K562 (cell line): ENCODE measurements around the gene AFF1. TPM values are rescaled to one million over a fixed set of nuclear protein-coding genes. Genes with fewer than 3 reads are reported as not detected.

Source experiments
- ATAC-seq: fragments of 200-7000 bp; cut with Tn5 transposase; 3 replicates; pipeline ENCODE4 v1.9.1; 2020; ENCODE audit warnings: moderate library complexity
- BruUV-seq: library from RNA; stranded (reverse); fragments of 400-500 nt; replicated peaks from 2 replicates; lab custom pipeline; 2021; lab: Mats Ljungman, UMichigan
- CTCF ChIA-PET: fragments of 300-600 bp; formaldehyde crosslinking; extraction: SDS; loops from one replicate; lab custom pipeline; 2021; ENCODE audit warnings: low intra/inter-chr PET ratio; lab: Yijun Ruan, JAX
- POLR2A ChIA-PET: fragments of 300-600, 350-650 bp; sonication (Branson Sonifier 250); formaldehyde crosslinking; extraction: SDS; loops from one replicate; lab custom pipeline; 2021; ENCODE audit warnings: antibody characterized with exemption, inconsistent platforms; lab: Yijun Ruan, JAX
- DNase-seq, 4 experiments: peaks; one replicate each; pipeline versions ENCODE4 v3.0.0 to v3.0.0-alpha.2; 2011 to 2018; ENCODE audit warnings: low spot score in 3 of 4, mixed read lengths in 3 of 4; ENCODE audit errors: extremely low read depth in 1 of 4
- FAIRE-seq: peaks from 2 replicates; lab custom pipeline; 2011; peaks lifted over from hg19 to GRCh38; lab: Jason Lieb, UNC
- H2AFZ ChIP-seq: 2 replicates; pipeline ENCODE4 v1.6.0; 2011; ENCODE audit warnings: low read depth, low read length, control low read depth, inconsistent platforms
- H3K27ac ChIP-seq: fragments of 200-600 bp; 3 replicates; pipeline ENCODE4 v1.8.0; 2011; ENCODE audit warnings: low read depth, mild to moderate bottlenecking, control low read depth, inconsistent platforms, low read length, moderate library complexity, mixed read lengths; ENCODE audit errors: extremely low read depth
- H3K27me3 ChIP-seq, 2 experiments: fragments of 300-600 bp in 1 of 2; 2 replicates in 1 of 2; 3 replicates in 1 of 2; pipeline versions ENCODE4 v1.6.0 to v1.8.0; 2011; ENCODE audit warnings: inconsistent platforms in 2 of 2, low read length in 2 of 2, mild to moderate bottlenecking in 1 of 2, mixed read lengths in 1 of 2, moderate library complexity in 1 of 2; ENCODE audit not compliant: control insufficient read depth in 2 of 2, insufficient read depth in 2 of 2
- H3K36me3 ChIP-seq: fragments of 300-600 bp; 3 replicates; pipeline ENCODE4 v1.8.0; 2011; ENCODE audit warnings: mild to moderate bottlenecking, low read length, inconsistent platforms; ENCODE audit not compliant: control insufficient read depth, insufficient read depth
- H3K4me1 ChIP-seq, 2 experiments: fragments of 200-600 bp in 1 of 2; replicated peaks in 1 of 2; 2 replicates in 1 of 2; 3 replicates in 1 of 2; pipeline versions ENCODE4 v1.5.1 to v1.8.0; 2011; ENCODE audit warnings: inconsistent platforms in 2 of 2, low read length in 2 of 2, mild to moderate bottlenecking in 1 of 2, mixed read lengths in 1 of 2, moderate library complexity in 1 of 2; ENCODE audit not compliant: control insufficient read depth in 2 of 2, insufficient read depth in 2 of 2
- H3K4me2 ChIP-seq: 2 replicates; pipeline ENCODE4 v1.6.1; 2011; ENCODE audit warnings: low read length, control low read depth, inconsistent platforms, mixed read lengths; ENCODE audit not compliant: insufficient read depth
- H3K4me3 ChIP-seq: fragments of 200-600 bp; sonication (generic), shearing (Covaris generic); 2 replicates; pipeline ENCODE4 v1.5.1; 2016; ENCODE audit warnings: control low read depth, inconsistent platforms
- H3K79me2 ChIP-seq: fragments of 200-600 bp; 3 replicates; pipeline ENCODE4 v1.8.0; 2011; ENCODE audit warnings: low read length, inconsistent platforms; ENCODE audit not compliant: control insufficient read depth, insufficient read depth
- H3K9ac ChIP-seq, 2 experiments: 2 replicates each; pipeline versions ENCODE4 v1.6.0 to v1.6.1; 2011; ENCODE audit warnings: low read depth in 2 of 2, low read length in 2 of 2, control low read depth in 1 of 2, inconsistent platforms in 1 of 2, mild to moderate bottlenecking in 1 of 2, mixed read lengths in 1 of 2; ENCODE audit not compliant: insufficient read depth in 1 of 2
- H3K9me1 ChIP-seq: one replicate; pipeline ENCODE4 v1.6.0; 2011; ENCODE audit warnings: inconsistent platforms, mild to moderate bottlenecking, low read length, moderate library complexity; ENCODE audit not compliant: control insufficient read depth, insufficient read depth
- H3K9me3 ChIP-seq: replicated peaks from 2 replicates; pipeline ENCODE4 v1.5.1; 2011; ENCODE audit warnings: low read depth, low read length, inconsistent platforms; ENCODE audit not compliant: control insufficient read depth, insufficient read depth
- H4K20me1 ChIP-seq: replicated peaks from 2 replicates; pipeline ENCODE4 v1.6.1; 2011; ENCODE audit warnings: low read length, inconsistent platforms, mixed read lengths; ENCODE audit not compliant: control insufficient read depth, insufficient read depth
- BMI1 ChIP-seq: fragments of 150-350 bp; IDR thresholded peaks from 2 replicates; pipeline ENCODE4 v1.6.1; 2014; ENCODE audit warnings: low read length
- CBFB ChIP-seq: sonication (generic); formaldehyde crosslinking; IDR thresholded peaks from 2 replicates; pipeline ENCODE4 v1.4.0; 2020; ENCODE audit warnings: mild to moderate bottlenecking, missing genetic modification reagents
- CCNT2 ChIP-seq: IDR thresholded peaks from 2 replicates; pipeline ENCODE4 v1.6.1; 2011; ENCODE audit warnings: borderline replicate concordance, low read depth, mild to moderate bottlenecking, moderate library complexity, mixed read lengths, low read length; ENCODE audit not compliant: insufficient read length; ENCODE audit errors: extremely low read depth
- HDAC2 ChIP-seq: fragments of 450-650 bp; IDR thresholded peaks from 2 replicates; pipeline ENCODE4 v1.6.1; 2016; ENCODE audit warnings: mild to moderate bottlenecking
- JUN ChIP-seq, 2 experiments: sonication (generic) in 1 of 2; formaldehyde crosslinking in 1 of 2; IDR thresholded peaks; 2 replicates each; pipeline versions ENCODE4 v1.6.1 to v1.8.0; 2012 to 2022; ENCODE audit warnings: borderline replicate concordance in 2 of 2, mild to moderate bottlenecking in 2 of 2, improper control_type of control experiment in 1 of 2, low read depth in 1 of 2, low read length in 1 of 2, missing genetic modification reagents in 1 of 2
- NCOA4 ChIP-seq: fragments of 450-650 bp; IDR thresholded peaks from 2 replicates; pipeline ENCODE4 v1.6.1; 2018; ENCODE audit warnings: mild to moderate bottlenecking; ENCODE audit not compliant: partially characterized antibody
- NFIX ChIP-seq: fragments of 250-450 bp; sonication (Bioruptor Pico); IDR thresholded peaks from 2 replicates; pipeline ENCODE4 v1.4.0; 2020; ENCODE audit warnings: low read depth, mild to moderate bottlenecking, moderate library complexity
- NRF1 ChIP-seq, 2 experiments: fragments of 450-650 bp; IDR thresholded peaks in 1 of 2; conservative IDR thresholded peaks in 1 of 2; 2 replicates each; pipeline ENCODE4 v1.6.1; 2014; ENCODE audit warnings: mild to moderate bottlenecking in 2 of 2
- RBM39 ChIP-seq: fragments of 200-400 bp; formaldehyde crosslinking; optimal IDR thresholded peaks from 2 replicates; pipeline ENCODE3; 2018; ENCODE audit warnings: low read depth, low read length
- SIRT6 ChIP-seq: IDR thresholded peaks from one replicate; pipeline ENCODE4 v1.6.1; 2012; ENCODE audit warnings: low read depth, mild to moderate bottlenecking, control low read depth, inconsistent platforms, low read length, moderate library complexity
- SNIP1 ChIP-seq: fragments of 450-650 bp; IDR thresholded peaks from 2 replicates; pipeline ENCODE4 v1.7.1; 2017; ENCODE audit warnings: low read depth, mild to moderate bottlenecking
- WGBS: fragments of 100-300 bp; shearing (Covaris generic); methylation state at CpG from one replicate; pipeline ENCODE4 v1.1.6; 2016; ENCODE audit warnings: low coverage, mixed read lengths; ENCODE audit not compliant: insufficient coverage; ENCODE audit errors: missing lambda C conversion rate; 5-methylcytosine and 5-hydroxymethylcytosine counted together
- in situ Hi-C: fragments of 300-500 bp; cut with MboI; formaldehyde crosslinking; loops from 4 replicates; pipeline ENCODE4 v1.15.0; 2018; ENCODE audit warnings: inconsistent platforms, mixed read lengths
- intact Hi-C: fragments of 100-400 bp; cut with micrococcal nuclease; formaldehyde crosslinking; loops from 2 replicates; pipeline ENCODE4 v1.14.2; 2022
- polyA plus RNA-seq, 8 experiments: library from polyadenylated mRNA; depleted of rRNA in 4 of 8; stranded (reverse) in 5 of 8; unstranded in 3 of 8; fragments of >200 nt; fragmentation: Nextera tagmentation in 2 of 8; fragmentation: Illumina TruSeq in 1 of 8; extraction: Ambion mirVana in 2 of 8; extraction: Trizol in 1 of 8; gene quantifications; 2 replicates each; pipeline versions ENCODE4 v1.2.1 to v1.2.3, GENCODE V29; 2011 to 2014; ENCODE audit warnings: inconsistent platforms in 1 of 8, missing spikeins in 1 of 8
- total RNA-seq, 7 experiments: library from RNA; depleted of rRNA in 6 of 7; stranded (reverse); fragments of >200 nt in 6 of 7; fragmentation: Illumina TruSeq in 2 of 7; extraction: Trizol in 2 of 7; gene quantifications; 2 replicates each; pipeline versions ENCODE4 v1.2.1 to v1.2.3, GENCODE V29; 2011 to 2021; ENCODE audit warnings: low replicate concordance in 1 of 7
- TF ChIP-seq, protein P1 (sequence below), 2 experiments: fragments of 450-650 bp; conservative IDR thresholded peaks; 2 replicates each; pipeline ENCODE4 v1.6.1; 2017; ENCODE audit warnings: mild to moderate bottlenecking in 2 of 2, moderate library complexity in 2 of 2
- TF ChIP-seq, protein P2 (sequence below): fragments of 200-400 bp; formaldehyde crosslinking; IDR thresholded peaks from 2 replicates; pipeline ENCODE4 v1.6.1; 2017; ENCODE audit warnings: mild to moderate bottlenecking, low read depth, low read length, moderate library complexity
- TF ChIP-seq, protein P3 (sequence below): fragments of 150-350 bp; IDR thresholded peaks from 2 replicates; pipeline ENCODE4 v1.6.1; 2014; ENCODE audit warnings: low read depth, mild to moderate bottlenecking, low read length, borderline replicate concordance

AFF1 gene
- total and polyA plus RNA-seq, 9 of the 15 experiments (the other 6 are each of a cell fraction or from before 2014, with no cell fraction given), result 4.1 to 47.5 (median 17.2) TPM

DNA sequence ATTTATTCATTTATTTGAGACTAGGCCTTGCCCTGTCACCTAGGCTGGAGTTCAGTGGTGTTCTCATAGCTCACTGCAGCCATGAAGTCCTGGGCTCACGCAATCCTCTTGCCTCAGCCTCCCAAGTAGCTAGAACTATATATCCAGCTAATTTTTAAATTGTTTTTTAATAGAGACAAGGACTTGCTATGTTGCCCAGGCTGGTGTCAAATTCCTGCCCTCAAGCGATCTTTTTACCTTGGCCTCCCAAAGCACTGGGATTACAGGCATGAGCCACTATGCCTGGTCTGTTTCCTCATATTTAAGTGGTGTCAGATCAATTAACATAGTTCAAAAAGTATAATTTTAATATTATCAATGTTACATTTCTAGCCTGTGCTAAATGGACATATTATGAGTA lies 68.5 kb downstream of the AFF1 start:
- Histone ChIP-seq H3K9me1 (no peaks in the 10 kb centered on the region), H3K4me1 (peaks cover 4 to 24% of the 10 kb centered on the region in 2 experiments; a peak in 4 of 5 replicates), H3K27ac (no peak overlapping the region), H3K79me2 (peaks cover 29% of the 10 kb centered on the region), H3K27me3 (no peaks in the 10 kb centered on the region), H4K20me1 (no peaks in the 10 kb centered on the region), H3K36me3 (no peaks in the 10 kb centered on the region), H2AFZ (no peak overlapping the region), H3K9ac (no peak overlapping the region), H3K9me3 (no peaks in the 10 kb centered on the region), H3K4me2 (no peak overlapping the region), H3K4me3 (no peak overlapping the region)
- WGBS, result 86% methylated on average over 2 of the region's 2 CpGs
- no peak for DNase-seq
- BruUV-seq, result no TSS peak
- CTCF ChIA-PET, result no interaction called here
- ATAC-seq, result no peak
- FAIRE-seq, result no peak
- POLR2A ChIA-PET, result no interaction called here
- in situ Hi-C loops, result no loop called here
- TF ChIP-seq HDAC2 (no peak), NCOA4 (no peak), RBM39 (no peak), BMI1 (no peak), SNIP1 (no peak), JUN (IDR thresholded peaks at IDR 0.05; ENCODE audit: borderline replicate concordance, low read depth, low read length) (no peak), JUN (CRISPR knock-in tag; IDR thresholded peaks at IDR 0.05; ENCODE audit: borderline replicate concordance) (no peak), SIRT6 (no peak), NRF1 (conservative IDR thresholded peaks at IDR 0.05 in 1 of 2, IDR thresholded peaks at IDR 0.05 in 1 of 2) (no peak), CCNT2 (no peak), CBFB (no peak), NFIX (no peak)
- TF ChIP-seq, protein P1, sequence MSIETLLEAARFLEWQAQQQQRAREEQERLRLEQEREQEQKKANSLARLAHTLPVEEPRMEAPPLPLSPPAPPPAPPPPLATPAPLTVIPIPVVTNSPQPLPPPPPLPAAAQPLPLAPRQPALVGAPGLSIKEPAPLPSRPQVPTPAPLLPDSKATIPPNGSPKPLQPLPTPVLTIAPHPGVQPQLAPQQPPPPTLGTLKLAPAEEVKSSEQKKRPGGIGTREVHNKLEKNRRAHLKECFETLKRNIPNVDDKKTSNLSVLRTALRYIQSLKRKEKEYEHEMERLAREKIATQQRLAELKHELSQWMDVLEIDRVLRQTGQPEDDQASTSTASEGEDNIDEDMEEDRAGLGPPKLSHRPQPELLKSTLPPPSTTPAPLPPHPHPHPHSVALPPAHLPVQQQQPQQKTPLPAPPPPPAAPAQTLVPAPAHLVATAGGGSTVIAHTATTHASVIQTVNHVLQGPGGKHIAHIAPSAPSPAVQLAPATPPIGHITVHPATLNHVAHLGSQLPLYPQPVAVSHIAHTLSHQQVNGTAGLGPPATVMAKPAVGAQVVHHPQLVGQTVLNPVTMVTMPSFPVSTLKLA (conservative IDR thresholded peaks at IDR 0.05), result no peak
- TF ChIP-seq, protein P2, sequence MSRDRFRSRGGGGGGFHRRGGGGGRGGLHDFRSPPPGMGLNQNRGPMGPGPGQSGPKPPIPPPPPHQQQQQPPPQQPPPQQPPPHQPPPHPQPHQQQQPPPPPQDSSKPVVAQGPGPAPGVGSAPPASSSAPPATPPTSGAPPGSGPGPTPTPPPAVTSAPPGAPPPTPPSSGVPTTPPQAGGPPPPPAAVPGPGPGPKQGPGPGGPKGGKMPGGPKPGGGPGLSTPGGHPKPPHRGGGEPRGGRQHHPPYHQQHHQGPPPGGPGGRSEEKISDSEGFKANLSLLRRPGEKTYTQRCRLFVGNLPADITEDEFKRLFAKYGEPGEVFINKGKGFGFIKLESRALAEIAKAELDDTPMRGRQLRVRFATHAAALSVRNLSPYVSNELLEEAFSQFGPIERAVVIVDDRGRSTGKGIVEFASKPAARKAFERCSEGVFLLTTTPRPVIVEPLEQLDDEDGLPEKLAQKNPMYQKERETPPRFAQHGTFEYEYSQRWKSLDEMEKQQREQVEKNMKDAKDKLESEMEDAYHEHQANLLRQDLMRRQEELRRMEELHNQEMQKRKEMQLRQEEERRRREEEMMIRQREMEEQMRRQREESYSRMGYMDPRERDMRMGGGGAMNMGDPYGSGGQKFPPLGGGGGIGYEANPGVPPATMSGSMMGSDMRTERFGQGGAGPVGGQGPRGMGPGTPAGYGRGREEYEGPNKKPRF, result no peak
- TF ChIP-seq, protein P3, sequence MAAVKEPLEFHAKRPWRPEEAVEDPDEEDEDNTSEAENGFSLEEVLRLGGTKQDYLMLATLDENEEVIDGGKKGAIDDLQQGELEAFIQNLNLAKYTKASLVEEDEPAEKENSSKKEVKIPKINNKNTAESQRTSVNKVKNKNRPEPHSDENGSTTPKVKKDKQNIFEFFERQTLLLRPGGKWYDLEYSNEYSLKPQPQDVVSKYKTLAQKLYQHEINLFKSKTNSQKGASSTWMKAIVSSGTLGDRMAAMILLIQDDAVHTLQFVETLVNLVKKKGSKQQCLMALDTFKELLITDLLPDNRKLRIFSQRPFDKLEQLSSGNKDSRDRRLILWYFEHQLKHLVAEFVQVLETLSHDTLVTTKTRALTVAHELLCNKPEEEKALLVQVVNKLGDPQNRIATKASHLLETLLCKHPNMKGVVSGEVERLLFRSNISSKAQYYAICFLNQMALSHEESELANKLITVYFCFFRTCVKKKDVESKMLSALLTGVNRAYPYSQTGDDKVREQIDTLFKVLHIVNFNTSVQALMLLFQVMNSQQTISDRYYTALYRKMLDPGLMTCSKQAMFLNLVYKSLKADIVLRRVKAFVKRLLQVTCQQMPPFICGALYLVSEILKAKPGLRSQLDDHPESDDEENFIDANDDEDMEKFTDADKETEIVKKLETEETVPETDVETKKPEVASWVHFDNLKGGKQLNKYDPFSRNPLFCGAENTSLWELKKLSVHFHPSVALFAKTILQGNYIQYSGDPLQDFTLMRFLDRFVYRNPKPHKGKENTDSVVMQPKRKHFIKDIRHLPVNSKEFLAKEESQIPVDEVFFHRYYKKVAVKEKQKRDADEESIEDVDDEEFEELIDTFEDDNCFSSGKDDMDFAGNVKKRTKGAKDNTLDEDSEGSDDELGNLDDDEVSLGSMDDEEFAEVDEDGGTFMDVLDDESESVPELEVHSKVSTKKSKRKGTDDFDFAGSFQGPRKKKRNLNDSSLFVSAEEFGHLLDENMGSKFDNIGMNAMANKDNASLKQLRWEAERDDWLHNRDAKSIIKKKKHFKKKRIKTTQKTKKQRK, result no peak
- intact Hi-C loops, result no loop called here
